Caco-2 (cell line): ENCODE results near the gene CLEC4C. TPM values are rescaled to one million over a fixed set of nuclear protein-coding genes. Genes with fewer than 3 reads are reported as not detected.
A peak's percentile ranks its signal among the peaks of the same experiment; 100 is the strongest.

Experiments used
- BruUV-seq: library from RNA; stranded (reverse); fragments of 400-500 nt; replicated peaks from 2 replicates; lab custom pipeline; 2021; lab: Mats Ljungman, UMichigan
- CTCF ChIA-PET: fragments of 300-600 bp; sonication (Branson Sonifier 250); formaldehyde crosslinking; loops from one replicate; lab custom pipeline; 2022; ENCODE audit warnings: antibody characterized with exemption; lab: Charles Lee
- POLR2A ChIA-PET: fragments of 300-600 bp; sonication (Branson Sonifier 250); formaldehyde crosslinking; loops from one replicate; lab custom pipeline; 2022; ENCODE audit warnings: antibody characterized with exemption; lab: Charles Lee
- DNase-seq, 2 experiments: peaks; one replicate each; pipeline versions ENCODE4 v3.0.0 to v3.0.0-alpha.2; 2020 to 2022
- H3K27me3 ChIP-seq: replicated peaks from 2 replicates; pipeline ENCODE4 v1.6.0; 2011; ENCODE audit warnings: low read length; ENCODE audit not compliant: control insufficient read depth, insufficient read depth
- H3K36me3 ChIP-seq: 2 replicates; pipeline ENCODE4 v1.5.1; 2011; ENCODE audit warnings: low read length; ENCODE audit not compliant: control insufficient read depth, insufficient read depth
- H3K4me1 ChIP-seq: fragments of 250-450 bp; sonication (Bioruptor Pico); 2 replicates; pipeline ENCODE4 v1.5.1; 2020; ENCODE audit warnings: mild to moderate bottlenecking
- H3K4me3 ChIP-seq: 2 replicates; pipeline ENCODE4 v1.5.1; 2011; ENCODE audit warnings: low read depth, mild to moderate bottlenecking, control low read depth, low read length
- H3K9me3 ChIP-seq: fragments of 250-450 bp; sonication (Bioruptor Pico); 2 replicates; pipeline ENCODE4 v1.5.1; 2020; ENCODE audit warnings: mild to moderate bottlenecking, moderate library complexity
- H3K27ac Mint-ChIP-seq: one replicate; pipeline ENCODE4 v1.8.0; 2022; ENCODE audit warnings: mixed read lengths; ENCODE audit not compliant: unreplicated experiment
- H3K27me3 Mint-ChIP-seq: one replicate; pipeline ENCODE4 v1.8.0; 2022; ENCODE audit warnings: mixed read lengths; ENCODE audit not compliant: insufficient read depth, unreplicated experiment
- H3K36me3 Mint-ChIP-seq: one replicate; pipeline ENCODE4 v1.8.0; 2022; ENCODE audit warnings: mild to moderate bottlenecking, mixed read lengths; ENCODE audit not compliant: insufficient read depth, unreplicated experiment
- H3K4me1 Mint-ChIP-seq: one replicate; pipeline ENCODE4 v1.8.0; 2022; ENCODE audit warnings: low read depth, mixed read lengths; ENCODE audit not compliant: unreplicated experiment
- H3K4me3 Mint-ChIP-seq: one replicate; pipeline ENCODE4 v1.8.0; 2022; ENCODE audit warnings: mild to moderate bottlenecking, moderate library complexity, mixed read lengths; ENCODE audit not compliant: unreplicated experiment
- H3K9me3 Mint-ChIP-seq: one replicate; pipeline ENCODE4 v1.8.0; 2022; ENCODE audit warnings: mixed read lengths; ENCODE audit not compliant: unreplicated experiment
- CTCF ChIP-seq, 2 experiments: fragments of 200-600 bp in 1 of 2; IDR thresholded peaks; 1 replicate in 1 of 2; 2 replicates in 1 of 2; pipeline versions ENCODE4 v1.5.1 to v1.8.0; 2011 to 2022; ENCODE audit warnings: antibody characterized with exemption in 1 of 2, control low read depth in 1 of 2, inconsistent platforms in 1 of 2, low read depth in 1 of 2, low read length in 1 of 2, mild to moderate bottlenecking in 1 of 2, moderate library complexity in 1 of 2; ENCODE audit not compliant: insufficient read depth in 1 of 2, severe bottlenecking in 1 of 2, unreplicated experiment in 1 of 2
- intact Hi-C: fragments of 100-400 bp; cut with micrococcal nuclease; formaldehyde crosslinking; loops from one replicate; pipeline ENCODE4 v1.10.0; 2022; ENCODE audit not compliant: unreplicated experiment
- total RNA-seq: library from RNA; stranded (reverse); gene quantifications from 2 replicates; pipeline ENCODE4 v1.2.3, GENCODE V29; 2022

The CLEC4C gene
- total RNA-seq, 1 experiment from 2014 or later = not detected

GRCh38 chr12:7729746-7730145 is 17.4 kb downstream of the CLEC4C start:
- no peak overlapping the region for H3K27ac Mint-ChIP-seq
- no peaks in the 10 kb centered on the region for H3K36me3 ChIP-seq
- no peaks in the 10 kb centered on the region for H3K27me3 Mint-ChIP-seq
- CTCF ChIA-PET = no interaction called here
- H3K27me3 ChIP-seq = no peaks in the 10 kb centered on the region
- H3K9me3 Mint-ChIP-seq = peaks cover 10% of the 10 kb centered on the region
- no peaks in the 10 kb centered on the region for H3K4me1 Mint-ChIP-seq
- no peak overlapping the region for H3K4me3 ChIP-seq
- H3K9me3 ChIP-seq = no peaks in the 10 kb centered on the region
- POLR2A ChIA-PET = no interaction called here
- no peaks in the 10 kb centered on the region for H3K4me1 ChIP-seq
- no peak overlapping the region for H3K4me3 Mint-ChIP-seq
- no peak for TF ChIP-seq CTCF (IDR thresholded peaks at IDR 0.05; ENCODE audit: insufficient read depth in 1 of 2, low read depth in 1 of 2, low read length in 1 of 2, severe bottlenecking in 1 of 2, unreplicated experiment in 1 of 2)
- no TSS peak for BruUV-seq
- no peaks in the 10 kb centered on the region for H3K36me3 Mint-ChIP-seq
- no peak for DNase-seq
- intact Hi-C loops = no loop called here

- POLR2A ChIA-PET = no interaction called here
- Mint-ChIP-seq H3K27ac (no peak overlapping the region), H3K9me3 (peaks cover 10% of the 10 kb centered on the region), H3K36me3 (peaks cover 4% of the 10 kb centered on the region), H3K4me3 (no peak overlapping the region), H3K4me1 (peaks cover 5% of the 10 kb centered on the region), H3K27me3 (no peaks in the 10 kb centered on the region)
- H3K4me3 ChIP-seq = no peak overlapping the region
- no peaks in the 10 kb centered on the region for H3K4me1 ChIP-seq
- no peak for DNase-seq
- no peaks in the 10 kb centered on the region for H3K36me3 ChIP-seq
- intact Hi-C loops = no loop called here
- no peaks in the 10 kb centered on the region for H3K9me3 ChIP-seq
- TF ChIP-seq CTCF (IDR thresholded peaks at IDR 0.05; ENCODE audit: insufficient read depth in 1 of 2, low read depth in 1 of 2, low read length in 1 of 2, severe bottlenecking in 1 of 2, unreplicated experiment in 1 of 2) = no peak
- H3K27me3 ChIP-seq = no peaks in the 10 kb centered on the region
- no TSS peak for BruUV-seq
- CTCF ChIA-PET = no interaction called here
These were observed 23.2 kb downstream of the CLEC4C start for GRCh38 chr12:7723926-7724325.

- Mint-ChIP-seq H3K9me3 (peaks cover under 1% of the 10 kb centered on the region), H3K27ac (peak overlapping the region; percentile 48), H3K27me3 (no peaks in the 10 kb centered on the region), H3K4me3 (no peak overlapping the region), H3K36me3 (peaks cover 9% of the 10 kb centered on the region), H3K4me1 (peaks cover 14% of the 10 kb centered on the region)
- no peaks in the 10 kb centered on the region for H3K27me3 ChIP-seq
- H3K4me3 ChIP-seq = no peak overlapping the region
- H3K4me1 ChIP-seq = peaks cover 5% of the 10 kb centered on the region
- CTCF ChIA-PET = interaction anchor here (0.7 kb wide), 1 partner anchor 14 kb away, joined by 3 read pairs; no protein-coding TSS in a partner anchor
- TF ChIP-seq CTCF (IDR thresholded peaks at IDR 0.05; ENCODE audit: insufficient read depth in 1 of 2, low read depth in 1 of 2, low read length in 1 of 2, severe bottlenecking in 1 of 2, unreplicated experiment in 1 of 2) = no peak
- DNase-seq = no peak
- H3K9me3 ChIP-seq = no peaks in the 10 kb centered on the region
- POLR2A ChIA-PET = no interaction called here
- intact Hi-C loops = no loop called here
- no peaks in the 10 kb centered on the region for H3K36me3 ChIP-seq
- no TSS peak for BruUV-seq
These were observed 27.0 kb downstream of the CLEC4C start for GRCh38 chr12:7719946-7720730.
